Measurements from ENCODE around the gene ARFRP1.

GRCh38 chr20:63658749-63659187, 49.0 kb downstream of the ARFRP1 start:
- TF ChIP-seq CTCF (IDR thresholded peaks at IDR 0.05) (no peak), ZFX (IDR thresholded peaks at IDR 0.05; ENCODE audit: borderline replicate concordance) (no peak)
